MCF 10A (cell line): ENCODE data around the gene KLF11. TPM values are rescaled to one million over a fixed set of nuclear protein-coding genes. Genes with fewer than 3 reads are reported as not detected.

Source experiments
- BruUV-seq: library from RNA; stranded (reverse); fragments of 400-500 nt; replicated peaks from 2 replicates; lab custom pipeline; 2021; lab: Mats Ljungman, UMichigan
- CTCF ChIA-PET: fragments of 300-600 bp; sonication (Branson Sonifier 250); formaldehyde crosslinking; extraction: SDS; loops from one replicate; lab custom pipeline; 2021; ENCODE audit warnings: antibody characterized with exemption, inconsistent platforms; lab: Yijun Ruan, JAX
- POLR2A ChIA-PET: fragments of 300-600, 350-650 bp; sonication (Branson Sonifier 250); formaldehyde crosslinking; extraction: SDS; loops from one replicate; lab custom pipeline; 2020; ENCODE audit warnings: antibody characterized with exemption, inconsistent platforms; lab: Yijun Ruan, JAX
- DNase-seq: peaks from one replicate; pipeline ENCODE4 v3.0.0-alpha.2; 2018; ENCODE audit not compliant: unreplicated experiment
- H3K27ac Mint-ChIP-seq: one replicate; pipeline ENCODE4 v1.8.0; 2022; ENCODE audit warnings: mild to moderate bottlenecking, low read depth, mixed read lengths; ENCODE audit not compliant: unreplicated experiment
- H3K27me3 Mint-ChIP-seq: one replicate; pipeline ENCODE4 v1.8.0; 2022; ENCODE audit warnings: mixed read lengths; ENCODE audit not compliant: insufficient read depth, unreplicated experiment
- H3K36me3 Mint-ChIP-seq: one replicate; pipeline ENCODE4 v1.8.0; 2022; ENCODE audit warnings: mild to moderate bottlenecking, moderate library complexity, mixed read lengths; ENCODE audit not compliant: insufficient read depth, unreplicated experiment
- H3K4me1 Mint-ChIP-seq: one replicate; pipeline ENCODE4 v1.8.0; 2022; ENCODE audit warnings: mixed read lengths; ENCODE audit not compliant: insufficient read depth, unreplicated experiment
- H3K4me3 Mint-ChIP-seq: one replicate; pipeline ENCODE4 v1.8.0; 2022; ENCODE audit warnings: mild to moderate bottlenecking, moderate library complexity, mixed read lengths; ENCODE audit not compliant: unreplicated experiment
- H3K9me3 Mint-ChIP-seq: one replicate; pipeline ENCODE4 v1.8.0; 2022; ENCODE audit warnings: mixed read lengths; ENCODE audit not compliant: unreplicated experiment
- intact Hi-C: fragments of 100-400 bp; cut with micrococcal nuclease; formaldehyde crosslinking; loops from 2 replicates; pipeline ENCODE4 v1.14.1; 2022
- total RNA-seq: library from RNA; stranded (reverse); gene quantifications from 2 replicates; pipeline ENCODE4 v1.2.3, GENCODE V29; 2022
- TF ChIP-seq, protein P1 (sequence below): fragments of 200-600 bp; IDR thresholded peaks from one replicate; pipeline ENCODE4 v1.8.0; 2022; ENCODE audit warnings: antibody characterized with exemption, mild to moderate bottlenecking; ENCODE audit not compliant: unreplicated experiment

The KLF11 gene
- total RNA-seq, 1 experiment from 2014 or later: 7.1 TPM

DNA sequence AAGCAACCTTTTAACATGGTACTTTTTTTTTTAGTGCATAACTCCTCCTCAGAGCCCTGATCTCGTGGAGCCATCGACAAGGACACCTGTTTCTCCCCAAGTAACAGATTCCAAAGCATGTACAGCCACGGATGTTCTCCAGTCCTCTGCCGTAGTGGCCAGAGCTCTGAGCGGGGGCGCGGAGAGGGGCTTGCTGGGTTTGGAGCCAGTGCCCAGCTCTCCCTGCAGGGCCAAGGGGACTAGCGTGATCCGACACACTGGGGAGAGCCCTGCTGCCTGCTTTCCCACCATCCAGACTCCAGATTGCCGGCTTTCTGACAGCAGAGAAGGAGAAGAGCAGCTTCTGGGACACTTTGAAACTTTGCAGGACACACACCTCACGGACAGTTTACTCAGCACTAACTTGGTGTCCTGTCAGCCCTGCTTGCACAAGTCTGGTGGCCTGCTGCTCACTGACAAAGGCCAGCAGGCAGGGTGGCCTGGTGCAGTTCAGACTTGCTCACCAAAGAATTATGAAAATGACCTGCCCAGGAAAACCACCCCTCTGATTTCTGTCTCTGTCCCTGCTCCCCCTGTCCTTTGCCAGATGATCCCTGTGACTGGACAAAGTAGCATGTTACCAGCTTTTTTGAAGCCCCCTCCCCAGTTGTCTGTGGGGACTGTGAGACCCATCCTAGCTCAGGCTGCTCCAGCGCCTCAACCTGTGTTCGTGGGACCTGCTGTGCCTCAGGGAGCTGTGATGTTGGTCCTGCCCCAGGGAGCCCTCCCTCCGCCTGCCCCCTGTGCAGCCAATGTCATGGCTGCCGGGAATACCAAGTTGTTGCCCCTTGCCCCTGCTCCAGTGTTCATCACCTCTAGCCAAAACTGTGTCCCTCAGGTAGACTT lies 4.5 kb downstream of the KLF11 start:
- no peak for DNase-seq
- Mint-ChIP-seq H3K4me1 (peaks cover 4% of the 10 kb centered on the region), H3K9me3 (no peaks in the 10 kb centered on the region), H3K4me3 (no peak overlapping the region), H3K36me3 (peaks cover 36% of the 10 kb centered on the region), H3K27me3 (no peaks in the 10 kb centered on the region), H3K27ac (no peak overlapping the region)
- no TSS peak for BruUV-seq
- ChIA-PET CTCF (interaction anchor here (0.6 to 5.3 kb wide), 30 partner anchors 9 to 585 kb away, joined by 3 to 81 read pairs (median 4); no protein-coding TSS in a partner anchor), POLR2A (interaction anchor here (0.6 to 2.1 kb wide), 9 partner anchors 63 to 434 kb away, joined by 3 to 7 read pairs (median 3); no protein-coding TSS in a partner anchor)
- intact Hi-C loops: loop anchor here (1.0 to 10.0 kb wide), 4 partner anchors 64 to 493 kb away; partner anchors contain the start of gene ADAM17
- TF ChIP-seq, protein P1, sequence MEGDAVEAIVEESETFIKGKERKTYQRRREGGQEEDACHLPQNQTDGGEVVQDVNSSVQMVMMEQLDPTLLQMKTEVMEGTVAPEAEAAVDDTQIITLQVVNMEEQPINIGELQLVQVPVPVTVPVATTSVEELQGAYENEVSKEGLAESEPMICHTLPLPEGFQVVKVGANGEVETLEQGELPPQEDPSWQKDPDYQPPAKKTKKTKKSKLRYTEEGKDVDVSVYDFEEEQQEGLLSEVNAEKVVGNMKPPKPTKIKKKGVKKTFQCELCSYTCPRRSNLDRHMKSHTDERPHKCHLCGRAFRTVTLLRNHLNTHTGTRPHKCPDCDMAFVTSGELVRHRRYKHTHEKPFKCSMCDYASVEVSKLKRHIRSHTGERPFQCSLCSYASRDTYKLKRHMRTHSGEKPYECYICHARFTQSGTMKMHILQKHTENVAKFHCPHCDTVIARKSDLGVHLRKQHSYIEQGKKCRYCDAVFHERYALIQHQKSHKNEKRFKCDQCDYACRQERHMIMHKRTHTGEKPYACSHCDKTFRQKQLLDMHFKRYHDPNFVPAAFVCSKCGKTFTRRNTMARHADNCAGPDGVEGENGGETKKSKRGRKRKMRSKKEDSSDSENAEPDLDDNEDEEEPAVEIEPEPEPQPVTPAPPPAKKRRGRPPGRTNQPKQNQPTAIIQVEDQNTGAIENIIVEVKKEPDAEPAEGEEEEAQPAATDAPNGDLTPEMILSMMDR: no peak

DNA sequence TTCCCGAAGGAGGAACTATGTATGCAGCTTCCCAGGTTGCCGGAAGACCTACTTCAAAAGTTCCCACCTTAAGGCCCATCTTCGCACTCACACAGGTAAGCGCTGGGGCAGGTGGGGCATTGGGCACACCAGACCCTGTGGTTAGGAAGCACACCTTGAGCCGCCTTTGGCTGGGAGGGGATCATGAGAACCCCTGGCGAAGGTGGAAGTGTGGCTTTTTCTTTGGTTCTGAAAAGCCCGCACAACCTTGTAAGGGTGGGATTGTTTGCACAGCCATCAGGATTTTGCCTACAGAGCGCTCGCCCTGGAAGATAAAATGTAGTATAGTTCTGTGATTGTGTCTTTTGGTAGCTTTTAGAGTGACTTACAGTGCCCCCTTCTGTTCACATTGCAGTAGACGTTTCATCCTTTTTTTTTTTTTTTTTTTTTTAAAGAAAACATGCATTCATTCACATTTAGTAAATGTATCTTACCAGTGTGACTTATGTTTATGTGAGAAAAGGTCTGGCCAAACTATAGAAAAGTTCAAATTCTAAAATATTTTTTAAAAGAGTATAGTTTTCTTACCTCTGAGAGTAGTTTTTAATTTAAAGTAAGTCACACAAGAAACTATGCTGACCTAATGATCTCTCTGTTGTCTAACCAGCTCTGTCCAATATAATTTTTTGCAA lies 5.3 kb downstream of the KLF11 start:
- Mint-ChIP-seq H3K36me3 (peaks cover 44% of the 10 kb centered on the region), H3K4me1 (peaks cover 4% of the 10 kb centered on the region), H3K27me3 (no peaks in the 10 kb centered on the region), H3K4me3 (no peak overlapping the region), H3K27ac (no peak overlapping the region), H3K9me3 (no peaks in the 10 kb centered on the region)
- ChIA-PET POLR2A (interaction anchor here (0.8 to 2.1 kb wide), 6 partner anchors 9 to 278 kb away, joined by 3 to 7 read pairs (median 4); no protein-coding TSS in a partner anchor), CTCF (interaction anchor here (0.6 to 5.3 kb wide), 35 partner anchors 8 to 1103 kb away, joined by 3 to 81 read pairs (median 3); no protein-coding TSS in a partner anchor)
- TF ChIP-seq, protein P1: peak; percentile 35
- BruUV-seq: no TSS peak
- peak; percentile 63 for DNase-seq
- intact Hi-C loops: loop anchor here (1.0 to 10.0 kb wide), 4 partner anchors 64 to 494 kb away; partner anchors contain the start of gene ADAM17

DNA sequence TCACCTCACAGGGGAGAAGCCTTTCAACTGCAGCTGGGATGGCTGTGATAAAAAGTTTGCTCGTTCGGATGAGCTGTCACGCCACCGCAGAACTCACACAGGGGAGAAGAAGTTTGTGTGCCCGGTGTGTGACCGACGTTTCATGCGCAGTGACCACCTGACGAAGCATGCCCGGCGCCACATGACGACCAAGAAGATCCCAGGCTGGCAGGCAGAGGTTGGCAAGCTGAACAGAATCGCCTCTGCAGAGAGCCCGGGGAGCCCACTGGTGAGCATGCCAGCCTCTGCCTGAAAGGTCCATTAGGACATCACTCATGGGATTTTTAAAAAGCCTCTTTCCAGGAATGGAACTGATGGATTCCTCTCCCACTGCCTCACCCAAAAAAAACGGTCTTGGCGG lies 8.9 kb downstream of the KLF11 start:
- TF ChIP-seq, protein P1: no peak
- intact Hi-C loops: no loop called here
- Mint-ChIP-seq H3K9me3 (no peaks in the 10 kb centered on the region), H3K27me3 (no peaks in the 10 kb centered on the region), H3K27ac (no peak overlapping the region), H3K36me3 (peaks cover 48% of the 10 kb centered on the region), H3K4me1 (peaks cover 4% of the 10 kb centered on the region), H3K4me3 (no peak overlapping the region)
- DNase-seq: no peak
- ChIA-PET CTCF (interaction anchor here (0.7 to 2.3 kb wide), 8 partner anchors 30 to 357 kb away, joined by 3 to 7 read pairs (median 3); no protein-coding TSS in a partner anchor), POLR2A (interaction anchor here (0.6 to 1.0 kb wide), 2 partner anchors 252 to 352 kb away, joined by 3 read pairs; no protein-coding TSS in a partner anchor)
- BruUV-seq: no TSS peak
